PC-3 (cell line): Measurements from ENCODE around the gene SLC6A7.

Experiments
- CTCF ChIP-seq: fragments of 300-600 bp; sonication (generic); conservative IDR thresholded peaks from 2 replicates; pipeline ENCODE4 v1.5.1; 2017; ENCODE audit warnings: antibody characterized with exemption, low read depth, mild to moderate bottlenecking, low read length
- EZH2 ChIP-seq: fragments of 300-600 bp; sonication (generic); IDR thresholded peaks from one replicate; pipeline ENCODE4 v1.6.1; 2017; ENCODE audit warnings: antibody characterized with exemption, mild to moderate bottlenecking, low read length; ENCODE audit not compliant: unreplicated experiment

- no peak for TF ChIP-seq CTCF
- no peak for TF ChIP-seq EZH2
Measured at GRCh38 chr5:150221471-150221870, 31.6 kb downstream of the SLC6A7 start.
